HEK293 (cell line): Measurements from ENCODE around the gene UHRF1.

Experiments used
- CTCF ChIA-PET: fragments of 350-600 bp; formaldehyde crosslinking; extraction: SDS; loops from one replicate; lab custom pipeline; 2021; ENCODE audit warnings: antibody characterized with exemption; lab: Yijun Ruan, JAX
- POLR2A ChIA-PET: fragments of 300-600 bp; formaldehyde crosslinking; extraction: SDS; loops from one replicate; lab custom pipeline; 2020; ENCODE audit warnings: antibody characterized with exemption, inconsistent platforms; lab: Yijun Ruan, JAX
- H3K27ac ChIP-seq: fragments of 200-500 bp; sonication (Bioruptor generic); 2 replicates; pipeline ENCODE4 v1.5.1; 2014; ENCODE audit warnings: low read depth, low read length, control low read depth, inconsistent platforms; ENCODE audit errors: extremely low read depth
- H3K36me3 ChIP-seq, 2 experiments: fragments of 200-500 bp in 1 of 2; sonication (Bioruptor generic) in 1 of 2; 1 replicate in 1 of 2; 2 replicates in 1 of 2; pipeline ENCODE4 v1.5.1; 2014 to 2017; ENCODE audit warnings: inconsistent platforms in 2 of 2, low read length in 2 of 2; ENCODE audit not compliant: control insufficient read depth in 2 of 2, insufficient read depth in 1 of 2
- H3K4me1 ChIP-seq: fragments of 200-500 bp; sonication (Bioruptor generic); 2 replicates; pipeline ENCODE4 v1.5.1; 2014; ENCODE audit warnings: mild to moderate bottlenecking, low read length, inconsistent platforms; ENCODE audit not compliant: control insufficient read depth, insufficient read depth
- H3K4me3 ChIP-seq: 2 replicates; pipeline ENCODE4 v1.5.1; 2011; ENCODE audit warnings: low read depth, mild to moderate bottlenecking, control low read depth, low read length, moderate library complexity
- H3K9me3 ChIP-seq: fragments of 200-500 bp; sonication (Bioruptor generic); 2 replicates; pipeline ENCODE4 v1.5.1; 2014; ENCODE audit warnings: low read depth, low read length, inconsistent platforms; ENCODE audit not compliant: control insufficient read depth, insufficient read depth
- FEZF1 ChIP-seq: fragments of 450-650 bp; formaldehyde crosslinking; IDR thresholded peaks from 2 replicates; pipeline ENCODE4 v1.5.1; 2016; ENCODE audit warnings: missing biosample characterization, missing genetic modification characterization
- HOXD13 ChIP-seq: sonication (generic); formaldehyde crosslinking; IDR thresholded peaks from 2 replicates; pipeline ENCODE4 v1.8.0; 2022; ENCODE audit warnings: missing genetic modification reagents, borderline replicate concordance
- KLF7 ChIP-seq: fragments of 450-650 bp; formaldehyde crosslinking; IDR thresholded peaks from 2 replicates; pipeline ENCODE4 v1.5.1; 2016; ENCODE audit warnings: missing biosample characterization, missing genetic modification characterization, borderline replicate concordance
- RBAK ChIP-seq: fragments of 450-650 bp; formaldehyde crosslinking; IDR thresholded peaks from 2 replicates; pipeline ENCODE4 v1.5.1; 2016; ENCODE audit warnings: missing biosample characterization, missing genetic modification characterization
- YY1 ChIP-seq: fragments of 450-650 bp; formaldehyde crosslinking; IDR thresholded peaks from 2 replicates; pipeline ENCODE4 v1.5.1; 2018; ENCODE audit warnings: missing biosample characterization, missing genetic modification characterization
- ZBTB1 ChIP-seq: fragments of 450-650 bp; formaldehyde crosslinking; IDR thresholded peaks from 2 replicates; pipeline ENCODE4 v1.5.1; 2016; ENCODE audit warnings: missing biosample characterization, missing genetic modification characterization
- ZFP41 ChIP-seq: fragments of 450-650 bp; formaldehyde crosslinking; IDR thresholded peaks from 2 replicates; pipeline ENCODE4 v1.5.1; 2016; ENCODE audit warnings: missing biosample characterization, missing genetic modification characterization, borderline replicate concordance
- ZFP69B ChIP-seq: fragments of 450-650 bp; formaldehyde crosslinking; IDR thresholded peaks from 2 replicates; pipeline ENCODE4 v1.5.1; 2016; ENCODE audit warnings: missing biosample characterization, missing genetic modification characterization
- ZNF10 ChIP-seq: fragments of 450-650 bp; formaldehyde crosslinking; IDR thresholded peaks from 2 replicates; pipeline ENCODE4 v1.5.1; 2017; ENCODE audit warnings: missing biosample characterization, missing genetic modification characterization
- ZNF112 ChIP-seq: fragments of 450-650 bp; formaldehyde crosslinking; IDR thresholded peaks from 2 replicates; pipeline ENCODE4 v1.5.0; 2017; ENCODE audit warnings: missing biosample characterization, missing genetic modification characterization
- ZNF121 ChIP-seq: fragments of 450-650 bp; formaldehyde crosslinking; IDR thresholded peaks from 2 replicates; pipeline ENCODE4 v1.5.1; 2016; ENCODE audit warnings: missing biosample characterization, missing genetic modification characterization
- ZNF133 ChIP-seq: fragments of 450-650 bp; formaldehyde crosslinking; IDR thresholded peaks from 2 replicates; pipeline ENCODE4 v1.5.1; 2016; ENCODE audit warnings: missing biosample characterization, missing genetic modification characterization
- ZNF280C ChIP-seq: fragments of 450-650 bp; formaldehyde crosslinking; IDR thresholded peaks from 2 replicates; pipeline ENCODE4 v1.5.1; 2016; ENCODE audit warnings: missing biosample characterization, missing genetic modification characterization
- ZNF335 ChIP-seq: fragments of 450-650 bp; formaldehyde crosslinking; conservative IDR thresholded peaks from 2 replicates; pipeline ENCODE4 v1.5.1; 2016; ENCODE audit warnings: missing biosample characterization, missing genetic modification characterization
- ZNF433 ChIP-seq: fragments of 450-650 bp; formaldehyde crosslinking; IDR thresholded peaks from 2 replicates; pipeline ENCODE4 v1.5.1; 2016; ENCODE audit warnings: missing biosample characterization, missing genetic modification characterization, low read depth
- ZNF548 ChIP-seq: fragments of 450-650 bp; formaldehyde crosslinking; IDR thresholded peaks from 2 replicates; pipeline ENCODE4 v1.5.1; 2016; ENCODE audit warnings: missing biosample characterization, missing genetic modification characterization
- ZNF571 ChIP-seq: fragments of 450-650 bp; formaldehyde crosslinking; IDR thresholded peaks from 2 replicates; pipeline ENCODE4 v1.5.0; 2017; ENCODE audit warnings: missing biosample characterization, missing genetic modification characterization
- ZNF580 ChIP-seq: fragments of 450-650 bp; formaldehyde crosslinking; IDR thresholded peaks from 2 replicates; pipeline ENCODE4 v1.5.1; 2016; ENCODE audit warnings: missing biosample characterization, missing genetic modification characterization
- ZNF585B ChIP-seq: fragments of 450-650 bp; formaldehyde crosslinking; IDR thresholded peaks from 2 replicates; pipeline ENCODE4 v1.5.1; 2016; ENCODE audit warnings: missing biosample characterization, missing genetic modification characterization
- ZNF624 ChIP-seq: fragments of 450-650 bp; formaldehyde crosslinking; IDR thresholded peaks from 2 replicates; pipeline ENCODE4 v1.5.1; 2017; ENCODE audit warnings: missing biosample characterization, missing genetic modification characterization
- ZNF639 ChIP-seq: fragments of 450-650 bp; formaldehyde crosslinking; IDR thresholded peaks from 2 replicates; pipeline ENCODE4 v1.5.1; 2016; ENCODE audit warnings: missing biosample characterization, missing genetic modification characterization
- ZNF670 ChIP-seq: fragments of 450-650 bp; formaldehyde crosslinking; IDR thresholded peaks from 2 replicates; pipeline ENCODE4 v1.5.1; 2016; ENCODE audit warnings: missing biosample characterization, missing genetic modification characterization, low read depth
- ZNF792 ChIP-seq: fragments of 450-650 bp; formaldehyde crosslinking; IDR thresholded peaks from 2 replicates; pipeline ENCODE4 v1.5.1; 2016; ENCODE audit warnings: missing biosample characterization, missing genetic modification characterization
- ZNF830 ChIP-seq: fragments of 450-650 bp; IDR thresholded peaks from 2 replicates; pipeline ENCODE4 v1.5.0; 2018; ENCODE audit warnings: missing biosample characterization, missing genetic modification characterization, low read depth, mild to moderate bottlenecking, moderate library complexity
- ZSCAN30 ChIP-seq: fragments of 450-650 bp; IDR thresholded peaks from 2 replicates; pipeline ENCODE4 v1.5.1; 2018; ENCODE audit warnings: missing biosample characterization, mild to moderate bottlenecking, missing genetic modification characterization, moderate library complexity

Gene UHRF1

GRCh38 chr19:4955274-4955673 is 46.0 kb downstream of the UHRF1 start:
- Histone ChIP-seq H3K4me3 (no peak overlapping the region), H3K36me3 (peaks cover 33 to 88% of the 10 kb centered on the region in 2 experiments; a peak in 2 of 3 replicates)
- POLR2A ChIA-PET, result no interaction called here

GRCh38 chr19:4957981-4958380 is 48.7 kb downstream of the UHRF1 start:
- H3K4me3 ChIP-seq, result no peak overlapping the region
- H3K36me3 ChIP-seq, result peaks cover 37 to 82% of the 10 kb centered on the region in 2 experiments
- H3K4me1 ChIP-seq, result no peaks in the 10 kb centered on the region
- H3K9me3 ChIP-seq, result no peaks in the 10 kb centered on the region
- ChIA-PET CTCF (interaction anchor here (0.6 kb wide), 1 partner anchor 44 kb away, joined by 4 read pairs; no protein-coding TSS in a partner anchor), POLR2A (interaction anchor here (2.1 kb wide), 1 partner anchor 11 kb away, joined by 8 read pairs; the partner anchor contains the start of gene KDM4B)
- TF ChIP-seq HOXD13 (CRISPR knock-in tag) (no peak), ZNF792 (tag by site-specific recombination) (no peak), ZSCAN30 (no peak), ZNF121 (no peak), ZNF433 (tag by site-specific recombination) (no peak), ZNF280C (tag by site-specific recombination) (no peak), ZNF624 (tag by site-specific recombination) (no peak), YY1 (tag by site-specific recombination) (no peak), FEZF1 (tag by site-specific recombination) (no peak)
- no peak overlapping the region for H3K27ac ChIP-seq

More at GRCh38 chr19:4955274-4955673, 46.0 kb downstream of the UHRF1 start:
- Histone ChIP-seq H3K27ac (no peak overlapping the region), H3K4me1 (no peaks in the 10 kb centered on the region), H3K9me3 (no peaks in the 10 kb centered on the region)
- CTCF ChIA-PET, result no interaction called here
- TF ChIP-seq ZNF548, result no peak
- no peak for TF ChIP-seq ZNF639 (tag by site-specific recombination)
- TF ChIP-seq ZNF830 (tag by site-specific recombination), result no peak
- no peak for TF ChIP-seq ZNF670 (tag by site-specific recombination)
- TF ChIP-seq ZNF585B (tag by site-specific recombination), result no peak
- TF ChIP-seq ZNF335 (tag by site-specific recombination), result no peak
- TF ChIP-seq ZNF121, result no peak
- no peak for TF ChIP-seq ZNF133
- TF ChIP-seq RBAK (tag by site-specific recombination), result no peak
- TF ChIP-seq ZNF10 (tag by site-specific recombination), result no peak
- no peak for TF ChIP-seq ZBTB1 (tag by site-specific recombination)
- TF ChIP-seq KLF7 (tag by site-specific recombination), result no peak
- no peak for TF ChIP-seq ZFP41 (tag by site-specific recombination)
- no peak for TF ChIP-seq ZNF571
- no peak for TF ChIP-seq ZNF580
- no peak for TF ChIP-seq ZFP69B (tag by site-specific recombination)
- TF ChIP-seq ZNF112 (tag by site-specific recombination), result no peak
